ENCODE data around the gene SNRNP27. TPM values are rescaled to one million over a fixed set of nuclear protein-coding genes. Genes with fewer than 3 reads are reported as not detected.

Gene SNRNP27
- total RNA-seq, 4 donors from 2014 or later: 109 to 161 (median 130) TPM

Other genes starting within 250 kb of the SNRNP27 start
- gene ANXA4, start 151.8 kb upstream of the SNRNP27 start, total RNA-seq: 10 to 100 TPM; 10.7 to 17.0 (median 15.8) TPM
- 1 to 10 TPM; 2.0 to 3.3 (median 3.3) TPM for gene GMCL1, start 64.3 kb upstream of the SNRNP27 start, total RNA-seq
- 1 to 10 TPM; 6.1 to 8.6 (median 6.9) TPM for gene MXD1, start 21.2 kb downstream of the SNRNP27 start, total RNA-seq
- 1 to 10 TPM in 1 of 4 donors, under 1 TPM in 3; 0.39 to 3.1 (median 0.61) TPM for gene ASPRV1, start 67.7 kb downstream of the SNRNP27 start, total RNA-seq
- gene PCBP1, start 193.5 kb downstream of the SNRNP27 start, total RNA-seq: 100 to 1,000 TPM; 178 to 296 (median 262) TPM

All from gastrocnemius medialis (tissue), 4 donors.